ENCODE results near the gene PRDX5.

Gene PRDX5

DNA sequence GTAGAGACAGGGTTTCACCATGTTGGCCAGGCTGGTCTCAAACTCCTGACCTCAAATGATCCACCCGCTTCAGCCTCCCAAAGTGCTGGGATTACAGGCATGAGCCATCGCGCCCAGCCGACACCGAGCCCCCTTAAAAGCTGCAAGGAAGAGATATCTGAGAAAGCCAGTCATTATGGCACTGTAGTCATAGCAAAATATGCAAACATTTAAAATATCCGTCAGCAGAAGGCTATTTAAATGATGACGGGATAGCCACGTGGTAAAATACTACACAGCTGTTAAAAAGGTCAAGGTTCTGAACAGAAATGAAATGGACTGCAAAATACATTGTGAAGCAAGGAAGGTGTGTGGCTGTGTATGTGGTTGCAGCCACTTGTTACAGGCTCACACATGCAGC lies 15.6 kb downstream of the PRDX5 start:
- DNase-seq (ENCODE audit: low spot score), result no peak
- TF ChIP-seq CTCF (IDR thresholded peaks at IDR 0.05), result no peak
- H3K4me3 ChIP-seq, result no peak overlapping the region
- H3K27ac ChIP-seq, result no peak overlapping the region

DNA sequence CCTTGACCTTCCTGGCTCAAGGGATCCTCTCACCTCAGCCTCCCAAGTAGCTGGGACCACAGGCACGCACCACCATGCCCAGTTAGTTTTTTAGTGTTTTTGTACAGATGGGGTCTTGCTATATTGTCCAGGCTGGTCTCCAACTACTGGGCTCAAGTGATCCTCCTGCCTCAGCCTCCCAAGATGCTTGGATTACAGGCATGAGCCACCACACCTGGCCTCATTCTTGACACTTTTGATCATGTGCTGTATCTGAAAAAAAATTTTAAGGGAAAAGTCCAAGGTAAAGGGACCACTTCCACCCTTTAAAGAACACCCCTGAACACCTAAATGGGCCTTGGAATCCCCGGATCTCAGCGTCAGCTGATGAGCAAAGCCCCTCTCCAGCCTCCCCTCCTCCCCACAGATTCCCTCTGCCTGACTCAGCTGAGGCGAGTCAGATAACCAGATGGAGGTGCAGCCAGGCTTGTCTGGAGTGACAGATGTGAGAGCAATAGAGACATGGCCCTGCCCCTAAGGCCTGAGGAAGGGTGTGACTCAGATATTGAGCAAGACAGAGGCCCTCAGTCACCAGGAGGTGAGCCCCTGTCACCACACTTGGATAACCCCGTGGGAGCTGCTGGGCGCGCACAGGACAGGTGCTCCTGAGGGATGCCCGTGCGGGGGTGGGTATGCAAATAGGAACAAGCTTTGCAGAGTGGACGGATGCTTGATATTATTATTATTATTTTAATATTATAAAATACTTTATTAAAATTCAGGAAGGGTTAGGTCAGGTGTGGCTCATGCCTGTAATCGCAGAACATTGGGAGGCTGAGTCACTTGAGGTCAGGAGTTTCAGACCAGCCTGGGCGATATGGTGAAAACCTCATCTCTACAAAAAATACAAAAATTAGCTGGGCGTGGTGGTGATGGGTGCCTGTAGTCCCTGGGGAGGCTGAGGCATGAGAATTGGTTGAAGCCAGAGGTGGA lies 17.1 kb downstream of the PRDX5 start:
- no peak for DNase-seq (ENCODE audit: low spot score)

GRCh38 chr11:64337538-64338249 lies 19.8 kb downstream of the PRDX5 start:
- H3K27ac ChIP-seq, result no peak overlapping the region
- H3K4me3 ChIP-seq, result no peak overlapping the region
- no peak for DNase-seq (ENCODE audit: low spot score)
- TF ChIP-seq CTCF (IDR thresholded peaks at IDR 0.05), result no peak

More for the DNA sequence above, 17.1 kb downstream of the PRDX5 start:
- TF ChIP-seq CTCF (IDR thresholded peaks at IDR 0.05), result no peak
- Histone ChIP-seq H3K4me3 (no peak overlapping the region), H3K27ac (no peak overlapping the region)

- H3K4me3 ChIP-seq, result no peak overlapping the region
- TF ChIP-seq CTCF (IDR thresholded peaks at IDR 0.05), result no peak
- H3K27ac ChIP-seq, result no peak overlapping the region
- DNase-seq (ENCODE audit: low spot score), result no peak
Measured at GRCh38 chr11:64338716-64339115, 20.8 kb downstream of the PRDX5 start.

DNA sequence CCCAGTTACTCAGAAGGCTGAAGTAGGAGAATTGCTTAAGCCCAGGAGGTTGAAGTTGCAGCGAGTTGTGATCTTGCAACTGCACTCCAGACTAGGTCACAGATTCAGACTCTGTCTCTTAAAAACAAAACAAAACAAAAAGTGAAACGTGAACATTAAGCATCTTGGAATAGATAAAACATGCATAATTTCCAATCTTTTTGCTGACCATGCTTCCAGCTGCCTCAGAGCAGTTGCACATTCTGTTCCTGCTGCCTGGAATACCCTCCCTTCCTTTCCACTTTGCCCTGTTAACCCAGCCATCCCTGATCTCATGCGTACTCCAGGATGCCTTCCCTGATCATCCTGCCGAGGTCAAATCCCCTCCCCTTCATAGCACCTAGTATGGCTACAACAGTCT lies 21.4 kb downstream of the PRDX5 start:
- H3K27ac ChIP-seq, result no peak overlapping the region
- TF ChIP-seq CTCF (IDR thresholded peaks at IDR 0.05), result no peak
- DNase-seq (ENCODE audit: low spot score), result no peak
- no peak overlapping the region for H3K4me3 ChIP-seq

GRCh38 chr11:64339754-64340408 lies 22.0 kb downstream of the PRDX5 start, which contains the start of gene CCDC88B:
Gene CCDC88B, plus strand, starts transcription at chr11:64340204. Its CDS starts 63 bp downstream, at chr11:64340267.
- TF ChIP-seq CTCF (IDR thresholded peaks at IDR 0.05), result no peak
- Histone ChIP-seq H3K4me3 (peak within 1 kb of the TSS; percentile 59), H3K27ac (peak within 1 kb of the TSS in 1 of 2 donors; percentile 41)
- peak; percentile 75 for DNase-seq (ENCODE audit: low spot score)

Data from coronary artery (tissue), 2 donors.